OCI-LY7 (cell line): ENCODE results near the gene ANGPTL4. TPM values are rescaled to one million over a fixed set of nuclear protein-coding genes. Genes with fewer than 3 reads are reported as not detected.
A peak's percentile ranks its signal among the peaks of the same experiment; 100 is the strongest.

ENCODE experiments used
- BruUV-seq: library from RNA; stranded (reverse); fragments of 400-500 nt; replicated peaks from 2 replicates; lab custom pipeline; 2021; lab: Mats Ljungman, UMichigan
- CTCF ChIA-PET: fragments of 300-600 bp; sonication (Branson Sonifier 250); formaldehyde crosslinking; loops from one replicate; lab custom pipeline; 2022; ENCODE audit warnings: antibody characterized with exemption; ENCODE audit not compliant: unreplicated experiment; lab: Charles Lee
- POLR2A ChIA-PET: fragments of 300-600 bp; sonication (Branson Sonifier 250); formaldehyde crosslinking; loops from one replicate; lab custom pipeline; 2022; ENCODE audit warnings: antibody characterized with exemption; lab: Charles Lee
- DNase-seq: peaks from one replicate; pipeline ENCODE4 v3.0.0-alpha.2; 2015; ENCODE audit warnings: low spot score
- H2AFZ ChIP-seq: fragments of 200-600 bp; sonication (generic), shearing (Covaris generic); 2 replicates; pipeline ENCODE4 v1.6.1; 2014; ENCODE audit warnings: mild to moderate bottlenecking, antibody characterized with exemption, low read length, moderate library complexity
- H3K27ac ChIP-seq: fragments of 200-600 bp; sonication (generic); 2 replicates; pipeline ENCODE4 v1.5.1; 2014; ENCODE audit warnings: mixed run types, low read depth, mild to moderate bottlenecking, moderate library complexity, low read length, inconsistent platforms; ENCODE audit not compliant: poor library complexity, severe bottlenecking
- H3K36me3 ChIP-seq: fragments of 200-600 bp; sonication (generic); 2 replicates; pipeline ENCODE4 v1.6.1; 2014; ENCODE audit warnings: mild to moderate bottlenecking, antibody characterized with exemption, low read length, moderate library complexity, mixed read lengths; ENCODE audit not compliant: insufficient read depth
- H3K4me1 ChIP-seq: fragments of 200-600 bp; sonication (generic); 2 replicates; pipeline ENCODE4 v1.5.1; 2014; ENCODE audit warnings: mild to moderate bottlenecking, low read length; ENCODE audit not compliant: insufficient read depth, poor library complexity, severe bottlenecking
- H3K4me2 ChIP-seq: fragments of 200-600 bp; sonication (generic); 2 replicates; pipeline ENCODE4 v1.6.1; 2014; ENCODE audit warnings: mild to moderate bottlenecking, low read length
- H3K4me3 ChIP-seq: fragments of 200-600 bp; sonication (generic); 2 replicates; pipeline ENCODE4 v1.5.1; 2014; ENCODE audit warnings: mild to moderate bottlenecking, low read depth, low read length; ENCODE audit not compliant: poor library complexity, severe bottlenecking
- H3K79me2 ChIP-seq: fragments of 200-600 bp; sonication (generic); 2 replicates; pipeline ENCODE4 v1.6.1; 2016; ENCODE audit warnings: low read depth, mild to moderate bottlenecking, low read length, moderate library complexity, mixed read lengths; ENCODE audit not compliant: insufficient read depth
- H3K9me2 ChIP-seq: fragments of 200-600 bp; sonication (generic); 2 replicates; pipeline ENCODE4 v1.6.1; 2016; ENCODE audit warnings: mild to moderate bottlenecking, low read length, mixed read lengths; ENCODE audit not compliant: insufficient read depth
- H3K9me3 ChIP-seq: fragments of 200-600 bp; sonication (generic); 2 replicates; pipeline ENCODE4 v1.6.1; 2014; ENCODE audit warnings: mild to moderate bottlenecking, mixed run types, low read length, mixed read lengths
- H4K20me1 ChIP-seq: fragments of 200-600 bp; sonication (generic); 2 replicates; pipeline ENCODE4 v1.6.1; 2014; ENCODE audit warnings: mild to moderate bottlenecking, antibody characterized with exemption, low read length, moderate library complexity, mixed read lengths; ENCODE audit not compliant: insufficient read depth
- CTCF ChIP-seq: fragments of 200-600 bp; sonication (generic); conservative IDR thresholded peaks from 2 replicates; pipeline ENCODE4 v1.5.1; 2014; ENCODE audit warnings: mild to moderate bottlenecking, antibody characterized with exemption, low read length, moderate library complexity, mixed read lengths
- EZH2phosphoT487 ChIP-seq: fragments of 200-600 bp; sonication (generic); IDR thresholded peaks from 2 replicates; pipeline ENCODE4 v1.6.1; 2018; ENCODE audit warnings: low read depth, borderline replicate concordance, mild to moderate bottlenecking, mixed run types, antibody characterized with exemption, low read length, moderate library complexity, mixed read lengths
- intact Hi-C: fragments of 100-400 bp; cut with micrococcal nuclease; formaldehyde crosslinking; loops from one replicate; pipeline ENCODE4 v1.10.0; 2022; ENCODE audit not compliant: unreplicated experiment
- total RNA-seq, 2 experiments: library from RNA; depleted of rRNA in 1 of 2; stranded (reverse); fragments of >200 nt in 1 of 2; shearing (Covaris generic) in 1 of 2; gene quantifications; 2 replicates each; pipeline ENCODE4 v1.2.3, GENCODE V29; 2014 to 2022

The ANGPTL4 gene
- total RNA-seq, 2 experiments from 2014 or later, result not detected

- H3K4me1 ChIP-seq, result peaks cover 14% of the 10 kb centered on the region
- H3K4me3 ChIP-seq, result no peak overlapping the region
- DNase-seq, result no peak
- H2AFZ ChIP-seq, result no peak overlapping the region
- H3K79me2 ChIP-seq, result peaks cover 12% of the 10 kb centered on the region; the same call in 1 of the 2 replicates
- H3K9me3 ChIP-seq, result no peaks in the 10 kb centered on the region
- POLR2A ChIA-PET, result no interaction called here
- TF ChIP-seq EZH2phosphoT487 (no peak), CTCF (no peak)
- H4K20me1 ChIP-seq, result peaks cover 6% of the 10 kb centered on the region; the same call in 1 of the 2 replicates
- no TSS peak for BruUV-seq
- intact Hi-C loops, result loop anchor here (2.0 kb wide), 1 partner anchor 41 kb away; no protein-coding TSS in a partner anchor
- CTCF ChIA-PET, result interaction anchor here (0.5 kb wide), 1 partner anchor 15 kb away, joined by 3 read pairs; no protein-coding TSS in a partner anchor
- no peak overlapping the region for H3K4me2 ChIP-seq
- H3K36me3 ChIP-seq, result no peaks in the 10 kb centered on the region
- no peak overlapping the region for H3K27ac ChIP-seq
- no peaks in the 10 kb centered on the region for H3K9me2 ChIP-seq
Observed at GRCh38 chr19:8395621-8396082, 31.7 kb downstream of the ANGPTL4 start.

GRCh38 chr19:8396185-8396562 is 32.2 kb downstream of the ANGPTL4 start:
- H3K27ac ChIP-seq, result no peak overlapping the region
- ChIA-PET CTCF (no interaction called here), POLR2A (no interaction called here)
- H3K4me1 ChIP-seq, result peaks cover 10% of the 10 kb centered on the region
- no peak overlapping the region for H3K4me3 ChIP-seq
- no peak for TF ChIP-seq CTCF
- no peak overlapping the region for H3K4me2 ChIP-seq
- H3K9me2 ChIP-seq, result no peaks in the 10 kb centered on the region
- intact Hi-C loops, result loop anchor here (2.0 kb wide), 1 partner anchor 41 kb away; no protein-coding TSS in a partner anchor
- no TSS peak for BruUV-seq
- no peak for DNase-seq
- H2AFZ ChIP-seq, result no peak overlapping the region
- H3K79me2 ChIP-seq, result peaks cover 8% of the 10 kb centered on the region; the same call in 1 of the 2 replicates
- peaks cover 2% of the 10 kb centered on the region; the same call in 1 of the 2 replicates for H4K20me1 ChIP-seq
- H3K36me3 ChIP-seq, result no peaks in the 10 kb centered on the region
- H3K9me3 ChIP-seq, result no peaks in the 10 kb centered on the region

- H3K4me1 ChIP-seq, result peaks cover 5% of the 10 kb centered on the region
- H3K4me2 ChIP-seq, result no peak overlapping the region
- H3K27ac ChIP-seq, result no peak overlapping the region
- H2AFZ ChIP-seq, result no peak overlapping the region
- no peaks in the 10 kb centered on the region for H3K9me2 ChIP-seq
- H4K20me1 ChIP-seq, result no peaks in the 10 kb centered on the region; the same call in 1 of the 2 replicates
- POLR2A ChIA-PET, result no interaction called here
- CTCF ChIA-PET, result no interaction called here
- H3K9me3 ChIP-seq, result no peaks in the 10 kb centered on the region
- H3K79me2 ChIP-seq, result peaks cover 3% of the 10 kb centered on the region; the same call in 1 of the 2 replicates
- intact Hi-C loops, result loop anchor here (2.0 kb wide), 1 partner anchor 42 kb away; no protein-coding TSS in a partner anchor
- peak; percentile 61 for DNase-seq
- no peak overlapping the region for H3K4me3 ChIP-seq
- no peaks in the 10 kb centered on the region for H3K36me3 ChIP-seq
- peak; percentile 80 for TF ChIP-seq CTCF
- TF ChIP-seq EZH2phosphoT487, result no peak
- BruUV-seq, result no TSS peak
Observed at GRCh38 chr19:8396563-8397203, 32.7 kb downstream of the ANGPTL4 start.
